IgD-negative memory B cell (primary cell): Measurements from ENCODE around the gene CFAP90. TPM values are rescaled to one million over a fixed set of nuclear protein-coding genes. Genes with fewer than 3 reads are reported as not detected.

Experiments used
- H3K27ac Mint-ChIP-seq, 3 donors: one replicate each; pipeline ENCODE4 v1.8.0; 2020 to 2022; ENCODE audit warnings: mild to moderate bottlenecking in 3 of 3, mixed read lengths in 3 of 3, moderate library complexity in 1 of 3
- H3K27me3 Mint-ChIP-seq: one replicate; pipeline ENCODE4 v1.8.0; 2021; ENCODE audit warnings: mixed read lengths
- H3K36me3 Mint-ChIP-seq: one replicate; pipeline ENCODE4 v1.8.0; 2020; ENCODE audit warnings: mild to moderate bottlenecking, mixed read lengths
- H3K4me1 Mint-ChIP-seq, 3 donors: one replicate each; pipeline ENCODE4 v1.8.0; 2020 to 2022; ENCODE audit warnings: mixed read lengths in 3 of 3, mild to moderate bottlenecking in 1 of 3
- H3K4me3 Mint-ChIP-seq, 4 donors: one replicate each; pipeline ENCODE4 v1.8.0; 2020 to 2022; ENCODE audit warnings: mild to moderate bottlenecking in 4 of 4, mixed read lengths in 4 of 4, moderate library complexity in 3 of 4
- H3K9me3 Mint-ChIP-seq, 3 donors: one replicate each; pipeline ENCODE4 v1.8.0; 2020 to 2021; ENCODE audit warnings: mixed read lengths in 3 of 3, mild to moderate bottlenecking in 1 of 3
- polyA plus RNA-seq: library from polyadenylated mRNA; unstranded; fragments of 300-500 nt; fragmentation: Illumina TruSeq; gene quantifications from one replicate; pipeline ENCODE4 v1.2.3, GENCODE V29; 2021

CFAP90 gene
- polyA plus RNA-seq, 1 donor from 2014 or later = not detected

DNA sequence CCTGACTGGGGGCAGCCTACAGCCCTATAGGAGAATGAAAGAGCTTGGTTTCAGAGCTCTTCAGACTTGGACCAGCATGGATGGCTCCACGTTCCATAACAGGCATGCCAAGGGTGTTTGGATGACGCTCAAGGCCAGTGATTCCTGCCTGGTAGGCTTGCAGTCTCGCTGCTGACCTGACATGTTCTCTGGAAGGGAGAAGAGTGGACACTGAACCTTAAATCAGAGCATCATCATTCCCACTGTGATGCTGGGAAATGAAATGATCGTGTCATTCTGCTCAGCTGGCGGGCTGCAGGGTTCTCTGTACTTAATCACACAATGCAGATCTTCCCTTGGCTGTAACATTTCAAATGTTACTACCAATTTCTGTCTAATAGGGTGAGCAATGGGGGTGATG is 57.0 kb downstream of the CFAP90 start:
- Mint-ChIP-seq H3K4me3 (no peak overlapping the region), H3K36me3 (no peaks in the 10 kb centered on the region), H3K27me3 (no peaks in the 10 kb centered on the region), H3K27ac (no peak overlapping the region), H3K9me3 (peaks cover 0 to 2% (median 0%) of the 10 kb centered on the region in 3 donors), H3K4me1 (peaks cover 0 to 8% (median 0%) of the 10 kb centered on the region in 3 donors)

GRCh38 chr5:7789567-7789966 is 61.4 kb downstream of the CFAP90 start:
- no peaks in the 10 kb centered on the region for H3K27me3 Mint-ChIP-seq
- H3K4me3 Mint-ChIP-seq = no peak overlapping the region
- no peaks in the 10 kb centered on the region for H3K9me3 Mint-ChIP-seq
- no peaks in the 10 kb centered on the region for H3K36me3 Mint-ChIP-seq
- peaks cover 0 to 5% (median 0%) of the 10 kb centered on the region in 3 donors for H3K4me1 Mint-ChIP-seq
- no peak overlapping the region for H3K27ac Mint-ChIP-seq

DNA sequence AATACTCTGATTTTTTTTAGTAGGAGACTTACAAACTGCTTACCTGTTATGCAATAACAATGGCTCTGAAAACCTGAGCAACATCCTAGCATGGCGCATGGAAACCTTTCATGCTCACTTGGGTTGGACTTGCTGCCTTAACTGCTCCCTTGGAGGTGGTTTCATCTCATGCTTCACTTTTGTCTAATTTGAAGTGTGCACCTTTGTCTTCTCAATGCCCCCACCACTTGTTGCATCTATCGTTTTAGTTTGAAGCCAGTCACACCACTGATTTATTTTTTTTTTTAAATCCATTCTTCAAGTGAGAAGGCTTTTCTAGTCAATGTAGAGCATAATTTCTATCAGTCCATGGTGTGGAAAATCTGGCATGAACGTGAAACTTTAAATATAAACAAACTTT is 63.2 kb downstream of the CFAP90 start:
- Mint-ChIP-seq H3K4me1 (no peaks in the 10 kb centered on the region), H3K4me3 (no peak overlapping the region), H3K36me3 (no peaks in the 10 kb centered on the region), H3K27me3 (no peaks in the 10 kb centered on the region), H3K9me3 (no peaks in the 10 kb centered on the region), H3K27ac (no peak overlapping the region)

- no peaks in the 10 kb centered on the region for H3K36me3 Mint-ChIP-seq
- peaks cover 3% of the 10 kb centered on the region for H3K27me3 Mint-ChIP-seq
- peaks cover 0 to 1% (median 0%) of the 10 kb centered on the region in 3 donors for H3K9me3 Mint-ChIP-seq
- H3K4me3 Mint-ChIP-seq = no peak overlapping the region
- no peak overlapping the region for H3K27ac Mint-ChIP-seq
- H3K4me1 Mint-ChIP-seq = no peaks in the 10 kb centered on the region
Measured at GRCh38 chr5:7784683-7785380, 66.1 kb downstream of the CFAP90 start.

GRCh38 chr5:7781899-7782298 is 69.0 kb downstream of the CFAP90 start:
- Mint-ChIP-seq H3K9me3 (peaks cover 0 to 1% (median 0%) of the 10 kb centered on the region in 3 donors), H3K4me3 (no peak overlapping the region), H3K36me3 (no peaks in the 10 kb centered on the region), H3K4me1 (peaks cover 0 to 2% (median 0%) of the 10 kb centered on the region in 3 donors), H3K27me3 (peaks cover 4% of the 10 kb centered on the region), H3K27ac (no peak overlapping the region)

Other genes starting within 250 kb of the CFAP90 start
- gene FASTKD3, start 17.9 kb upstream of the CFAP90 start, polyA plus RNA-seq = 11.2 TPM
- 27.4 TPM for gene MTRR, start 18.0 kb upstream of the CFAP90 start, polyA plus RNA-seq